GM12865 (cell line): ENCODE data around the gene CEP41.

Experiments used
- DNase-seq: peaks from one replicate; pipeline ENCODE4 v3.0.0; 2010; ENCODE audit warnings: low read depth
- H3K4me3 ChIP-seq: 2 replicates; pipeline ENCODE4 v1.5.1; 2011; ENCODE audit warnings: mild to moderate bottlenecking, low read depth, low read length, control low read depth
- TF ChIP-seq, protein P1 (sequence below): IDR thresholded peaks from 2 replicates; pipeline ENCODE4 v1.5.1; 2011; ENCODE audit warnings: low read length, control low read depth, low read depth, inconsistent platforms; ENCODE audit not compliant: insufficient read depth; ENCODE audit errors: missing control alignments

The CEP41 gene

DNA sequence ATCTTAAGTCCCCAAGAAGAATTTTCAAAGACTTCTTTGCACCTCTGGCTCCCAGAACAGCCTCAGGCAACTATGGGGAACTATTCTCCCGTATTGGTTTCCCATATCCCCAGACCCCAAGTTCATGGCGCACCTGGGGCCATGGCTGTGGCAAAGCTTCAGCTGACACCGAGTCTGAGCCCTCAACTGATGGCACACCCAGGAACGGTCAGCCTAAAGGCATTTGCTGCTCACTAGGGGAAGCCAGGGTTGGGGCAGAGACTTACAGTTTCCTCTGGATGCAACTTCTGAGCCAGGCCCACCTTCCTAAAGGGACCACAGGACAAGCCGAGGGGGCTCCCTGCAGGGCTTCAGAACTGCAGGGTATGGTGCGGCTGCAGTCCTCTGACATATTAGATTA, 74.3 kb downstream of the CEP41 start:
- DNase-seq, result no peak
- TF ChIP-seq, protein P1, sequence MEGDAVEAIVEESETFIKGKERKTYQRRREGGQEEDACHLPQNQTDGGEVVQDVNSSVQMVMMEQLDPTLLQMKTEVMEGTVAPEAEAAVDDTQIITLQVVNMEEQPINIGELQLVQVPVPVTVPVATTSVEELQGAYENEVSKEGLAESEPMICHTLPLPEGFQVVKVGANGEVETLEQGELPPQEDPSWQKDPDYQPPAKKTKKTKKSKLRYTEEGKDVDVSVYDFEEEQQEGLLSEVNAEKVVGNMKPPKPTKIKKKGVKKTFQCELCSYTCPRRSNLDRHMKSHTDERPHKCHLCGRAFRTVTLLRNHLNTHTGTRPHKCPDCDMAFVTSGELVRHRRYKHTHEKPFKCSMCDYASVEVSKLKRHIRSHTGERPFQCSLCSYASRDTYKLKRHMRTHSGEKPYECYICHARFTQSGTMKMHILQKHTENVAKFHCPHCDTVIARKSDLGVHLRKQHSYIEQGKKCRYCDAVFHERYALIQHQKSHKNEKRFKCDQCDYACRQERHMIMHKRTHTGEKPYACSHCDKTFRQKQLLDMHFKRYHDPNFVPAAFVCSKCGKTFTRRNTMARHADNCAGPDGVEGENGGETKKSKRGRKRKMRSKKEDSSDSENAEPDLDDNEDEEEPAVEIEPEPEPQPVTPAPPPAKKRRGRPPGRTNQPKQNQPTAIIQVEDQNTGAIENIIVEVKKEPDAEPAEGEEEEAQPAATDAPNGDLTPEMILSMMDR, result no peak
- H3K4me3 ChIP-seq, result no peak overlapping the region

GRCh38 chr7:130365511-130366441, 75.0 kb downstream of the CEP41 start:
- DNase-seq, result peak; percentile 85
- TF ChIP-seq, protein P1, result no peak
- H3K4me3 ChIP-seq, result no peak overlapping the region

- H3K4me3 ChIP-seq, result no peak overlapping the region
- TF ChIP-seq, protein P1, result no peak
- DNase-seq, result no peak
Measured at GRCh38 chr7:130365088-130365487, 75.7 kb downstream of the CEP41 start.

DNA sequence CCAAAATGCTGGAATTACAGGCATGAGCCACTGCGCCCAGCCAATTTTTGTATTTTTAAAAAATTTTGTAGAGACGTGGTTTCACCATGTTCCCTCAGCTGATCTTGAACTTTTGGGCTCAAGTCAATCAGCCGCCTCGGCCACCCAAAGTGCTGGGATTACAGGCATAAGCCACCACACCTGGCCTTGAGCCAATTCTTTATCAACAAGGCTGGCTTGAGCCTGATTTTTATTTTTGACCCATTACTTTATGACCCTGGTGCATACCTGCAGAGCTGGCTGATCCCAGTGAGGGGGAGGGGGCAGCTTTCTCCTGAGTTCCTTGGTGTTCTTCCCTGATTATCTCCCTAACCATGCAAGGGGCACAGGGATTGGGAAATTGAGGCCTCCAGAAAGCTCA, 76.4 kb downstream of the CEP41 start:
- DNase-seq, result no peak
- TF ChIP-seq, protein P1, result no peak

GRCh38 chr7:130363026-130363847, 77.6 kb downstream of the CEP41 start:
- H3K4me3 ChIP-seq, result no peak overlapping the region
- peak; percentile 78 for DNase-seq

More for the DNA sequence above, 76.4 kb downstream of the CEP41 start:
- H3K4me3 ChIP-seq, result no peak overlapping the region

GRCh38 chr7:130362251-130362816, 78.5 kb downstream of the CEP41 start:
- TF ChIP-seq, protein P1, result no peak
- no peak for DNase-seq
- no peak overlapping the region for H3K4me3 ChIP-seq

More at GRCh38 chr7:130363026-130363847, 77.6 kb downstream of the CEP41 start:
- TF ChIP-seq, protein P1, result no peak
